Natural killer cell (primary cell): ENCODE data around the gene APOL1. TPM values are rescaled to one million over a fixed set of nuclear protein-coding genes. Genes with fewer than 3 reads are reported as not detected.
"Not testable (repeated sequence)": the region's sequence is repeated elsewhere in the genome, so short reads cannot be mapped to it uniquely, and the experiment has no call there.

Source experiments
- ATAC-seq, 3 donors: fragments of 150-1000 bp in 2 of 3; fragments of 200-7000 bp in 1 of 3; cut with Tn5 transposase; 1 replicate in 1 of 3; 2 replicates in 2 of 3; pipeline ENCODE4 v1.10.0; 2021; ENCODE audit warnings: mild to moderate bottlenecking in 2 of 3, moderate library complexity in 2 of 3
- DNase-seq, 2 donors: peaks; one replicate each; pipeline versions ENCODE4 v3.0.0 to v3.0.0-alpha.2; 2013 to 2021; ENCODE audit warnings: mixed read lengths in 1 of 2
- H3K27ac ChIP-seq: one replicate; pipeline ENCODE4 v1.5.1; 2013; ENCODE audit warnings: mild to moderate bottlenecking, low read length
- H3K27me3 ChIP-seq: one replicate; pipeline ENCODE4 v1.6.1; 2013; ENCODE audit warnings: low read length; ENCODE audit not compliant: control insufficient read depth, insufficient read depth
- H3K36me3 ChIP-seq: one replicate; pipeline ENCODE4 v1.6.1; 2013; ENCODE audit warnings: low read length; ENCODE audit not compliant: control insufficient read depth, insufficient read depth
- H3K4me1 ChIP-seq: one replicate; pipeline ENCODE4 v1.6.1; 2013; ENCODE audit warnings: low read length; ENCODE audit not compliant: control insufficient read depth, insufficient read depth
- H3K4me3 ChIP-seq: one replicate; pipeline ENCODE4 v1.5.1; 2013; ENCODE audit warnings: low read length
- H3K9me3 ChIP-seq: one replicate; pipeline ENCODE4 v1.6.1; 2013; ENCODE audit warnings: low read length; ENCODE audit not compliant: control insufficient read depth, insufficient read depth
- H3K27ac Mint-ChIP-seq, 2 donors: one replicate each; pipeline ENCODE4 v1.8.0; 2022; ENCODE audit warnings: mild to moderate bottlenecking in 2 of 2, mixed read lengths in 2 of 2, moderate library complexity in 1 of 2
- H3K27me3 Mint-ChIP-seq, 2 donors: one replicate each; pipeline ENCODE4 v1.8.0; 2022; ENCODE audit warnings: low read depth in 2 of 2, mixed read lengths in 2 of 2
- H3K36me3 Mint-ChIP-seq: one replicate; pipeline ENCODE4 v1.8.0; 2022; ENCODE audit warnings: mixed read lengths
- H3K4me1 Mint-ChIP-seq, 2 donors: one replicate each; pipeline ENCODE4 v1.8.0; 2022; ENCODE audit warnings: mixed read lengths in 2 of 2
- H3K4me3 Mint-ChIP-seq: one replicate; pipeline ENCODE4 v1.8.0; 2022; ENCODE audit warnings: mild to moderate bottlenecking, moderate library complexity, mixed read lengths
- H3K9me3 Mint-ChIP-seq, 2 donors: one replicate each; pipeline ENCODE4 v1.8.0; 2022; ENCODE audit warnings: mixed read lengths in 2 of 2
- WGBS: methylation state at CpG from one replicate; pipeline ENCODE4 v1.1.7; 2013; ENCODE audit warnings: missing lambda C conversion rate; ENCODE audit not compliant: insufficient coverage; 5-methylcytosine and 5-hydroxymethylcytosine counted together
- intact Hi-C: fragments of 100-400 bp; cut with micrococcal nuclease; formaldehyde crosslinking; loops from one replicate; pipeline ENCODE4 v1.14.2; 2022
- total RNA-seq, 4 donors: library from RNA; stranded (reverse); fragments of 120-200 nt in 1 of 4; gene quantifications; one replicate each; pipeline versions ENCODE4 v1.2.3 to v1.2.4, GENCODE V29; 2013 to 2022
- TF ChIP-seq, protein P1 (sequence below): fragments of 200-600 bp; IDR thresholded peaks from one replicate; pipeline ENCODE4 v1.8.0; 2022; ENCODE audit warnings: antibody characterized with exemption

The APOL1 gene
- total RNA-seq, 3 donors from 2014 or later (not counting 1 experiment from before 2014, with no cell fraction given), result 39.5 to 51.2 (median 49.6) TPM

DNA sequence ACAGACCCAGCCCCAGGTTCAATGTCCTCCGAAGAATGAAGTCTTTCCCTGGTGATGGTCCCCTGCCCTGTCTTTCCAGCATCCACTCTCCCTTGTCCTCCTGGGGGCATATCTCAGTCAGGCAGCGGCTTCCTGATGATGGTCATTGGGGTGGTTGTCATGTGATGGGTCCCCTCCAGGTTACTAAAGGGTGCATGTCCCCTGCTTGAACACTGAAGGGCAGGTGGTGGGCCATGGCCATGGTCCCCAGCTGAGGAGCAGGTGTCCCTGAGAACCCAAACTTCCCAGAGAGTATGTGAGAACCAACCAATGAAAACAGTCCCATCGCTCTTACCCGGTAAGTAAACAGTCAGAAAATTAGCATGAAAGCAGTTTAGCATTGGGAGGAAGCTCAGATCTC is 14.1 kb downstream of the APOL1 start:
- Mint-ChIP-seq H3K4me1 (peaks cover 0 to 12% of the 10 kb centered on the region in 2 donors), H3K36me3 (no peaks in the 10 kb centered on the region), H3K9me3 (no peaks in the 10 kb centered on the region), H3K27ac (no peak overlapping the region), H3K27me3 (no peaks in the 10 kb centered on the region), H3K4me3 (no peak overlapping the region)
- DNase-seq (no peak), ATAC-seq (no peak)
- intact Hi-C loops, result no loop called here
- TF ChIP-seq, protein P1, sequence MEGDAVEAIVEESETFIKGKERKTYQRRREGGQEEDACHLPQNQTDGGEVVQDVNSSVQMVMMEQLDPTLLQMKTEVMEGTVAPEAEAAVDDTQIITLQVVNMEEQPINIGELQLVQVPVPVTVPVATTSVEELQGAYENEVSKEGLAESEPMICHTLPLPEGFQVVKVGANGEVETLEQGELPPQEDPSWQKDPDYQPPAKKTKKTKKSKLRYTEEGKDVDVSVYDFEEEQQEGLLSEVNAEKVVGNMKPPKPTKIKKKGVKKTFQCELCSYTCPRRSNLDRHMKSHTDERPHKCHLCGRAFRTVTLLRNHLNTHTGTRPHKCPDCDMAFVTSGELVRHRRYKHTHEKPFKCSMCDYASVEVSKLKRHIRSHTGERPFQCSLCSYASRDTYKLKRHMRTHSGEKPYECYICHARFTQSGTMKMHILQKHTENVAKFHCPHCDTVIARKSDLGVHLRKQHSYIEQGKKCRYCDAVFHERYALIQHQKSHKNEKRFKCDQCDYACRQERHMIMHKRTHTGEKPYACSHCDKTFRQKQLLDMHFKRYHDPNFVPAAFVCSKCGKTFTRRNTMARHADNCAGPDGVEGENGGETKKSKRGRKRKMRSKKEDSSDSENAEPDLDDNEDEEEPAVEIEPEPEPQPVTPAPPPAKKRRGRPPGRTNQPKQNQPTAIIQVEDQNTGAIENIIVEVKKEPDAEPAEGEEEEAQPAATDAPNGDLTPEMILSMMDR, result no peak
- no peaks in the 10 kb centered on the region for H3K4me1 ChIP-seq
- no peaks in the 10 kb centered on the region for H3K27me3 ChIP-seq
- H3K36me3 ChIP-seq, result peaks cover 34% of the 10 kb centered on the region
- H3K9me3 ChIP-seq, result no peaks in the 10 kb centered on the region
- 100% methylated on average over 4 of the region's 4 CpGs for WGBS
- H3K27ac ChIP-seq, result no peak overlapping the region
- no peak overlapping the region for H3K4me3 ChIP-seq

DNA sequence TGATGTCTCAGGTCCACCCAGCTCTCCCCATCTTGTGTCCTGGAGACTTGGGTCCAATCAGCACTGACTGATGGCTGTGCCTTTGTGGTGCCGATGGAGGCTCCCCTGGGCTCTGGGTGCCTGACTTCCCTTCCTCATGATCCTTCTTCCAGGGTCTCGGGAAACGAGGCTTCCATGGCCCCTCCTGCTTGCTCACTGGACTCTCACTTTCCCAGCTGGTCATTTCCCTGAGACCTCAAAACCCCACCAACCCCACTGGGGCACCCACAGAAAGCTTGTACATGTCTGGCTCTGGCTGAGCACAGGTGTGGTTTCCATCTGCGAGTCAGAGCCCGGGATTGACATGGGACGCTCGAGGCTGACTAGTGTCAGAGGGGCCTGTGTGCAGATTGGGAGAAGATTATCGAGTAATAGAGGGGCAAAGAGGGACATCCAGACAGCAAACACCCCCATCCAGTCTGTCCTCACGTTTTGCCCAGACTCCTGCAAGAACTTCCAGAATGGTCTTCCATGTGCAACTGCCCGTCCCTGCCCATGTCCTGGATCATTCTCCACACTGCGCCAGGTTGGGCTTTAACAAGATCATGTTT is 15.1 kb downstream of the APOL1 start:
- WGBS, result 96% methylated on average over 11 of the region's 11 CpGs

DNA sequence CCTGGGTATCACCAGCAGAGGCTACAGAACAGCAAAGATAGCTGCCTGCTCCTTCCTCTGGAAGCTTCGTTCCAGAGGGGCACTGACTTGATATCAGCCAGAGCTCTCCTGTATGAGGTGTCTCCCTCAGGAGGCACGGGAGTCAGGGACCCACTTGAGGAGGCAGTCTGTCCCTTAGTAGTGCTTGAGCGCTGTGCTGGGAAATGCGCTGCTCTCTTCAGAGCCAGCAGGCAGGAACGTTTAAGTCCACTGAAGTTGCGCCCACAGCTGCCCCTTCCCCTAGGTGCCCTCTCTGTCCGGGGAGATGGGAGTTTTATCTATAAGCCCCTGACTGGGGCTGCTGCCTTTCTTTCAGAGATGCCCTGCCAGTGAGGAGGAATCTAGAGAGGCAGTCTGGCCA is 18.3 kb downstream of the APOL1 start:
- H3K4me1 ChIP-seq, H3K27ac ChIP-seq, H3K27me3 Mint-ChIP-seq, H3K4me1 Mint-ChIP-seq, DNase-seq, H3K9me3 ChIP-seq, H3K27ac Mint-ChIP-seq, H3K27me3 ChIP-seq, H3K4me3 Mint-ChIP-seq, H3K9me3 Mint-ChIP-seq, H3K4me3 ChIP-seq, intact Hi-C loops, ATAC-seq, H3K36me3 Mint-ChIP-seq, H3K36me3 ChIP-seq: not testable (repeated sequence)
- WGBS, result 94% methylated on average over 7 of the region's 7 CpGs

More for the DNA sequence above, 15.1 kb downstream of the APOL1 start:
- Mint-ChIP-seq H3K36me3 (no peaks in the 10 kb centered on the region), H3K9me3 (no peaks in the 10 kb centered on the region), H3K4me1 (peaks cover 0 to 12% of the 10 kb centered on the region in 2 donors), H3K27ac (no peak overlapping the region), H3K27me3 (no peaks in the 10 kb centered on the region), H3K4me3 (no peak overlapping the region)
- H3K36me3 ChIP-seq, result peaks cover 27% of the 10 kb centered on the region
- no peak overlapping the region for H3K4me3 ChIP-seq
- no peaks in the 10 kb centered on the region for H3K27me3 ChIP-seq
- no peak overlapping the region for H3K27ac ChIP-seq
- no peaks in the 10 kb centered on the region for H3K9me3 ChIP-seq
- intact Hi-C loops, result no loop called here
- ATAC-seq (no peak), DNase-seq (no peak)
- H3K4me1 ChIP-seq, result no peaks in the 10 kb centered on the region
- TF ChIP-seq, protein P1, result no peak

DNA sequence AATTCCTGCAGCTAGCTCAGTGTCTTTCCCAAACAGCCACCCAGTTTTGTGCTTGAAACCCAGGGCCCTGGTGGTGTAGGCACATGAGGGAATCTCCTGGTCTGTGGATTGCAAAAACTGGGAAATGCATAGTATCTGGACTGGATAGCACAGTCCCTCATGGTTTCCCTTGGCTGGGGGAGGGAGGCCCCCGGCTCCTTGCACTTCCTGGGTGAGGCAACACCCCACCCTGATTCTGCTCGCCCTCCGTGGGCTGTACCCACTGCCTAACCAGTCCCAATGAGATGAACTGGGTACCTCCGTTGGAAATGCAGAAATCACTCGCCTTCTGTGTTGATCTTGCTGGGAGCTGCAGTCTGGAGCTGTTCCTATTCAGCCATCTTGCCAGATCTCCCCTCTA is 19.0 kb downstream of the APOL1 start:
- H3K27me3 ChIP-seq, H3K36me3 ChIP-seq, H3K27me3 Mint-ChIP-seq, H3K9me3 Mint-ChIP-seq, H3K4me3 Mint-ChIP-seq, intact Hi-C loops, DNase-seq, H3K4me1 Mint-ChIP-seq, H3K9me3 ChIP-seq, H3K36me3 Mint-ChIP-seq, H3K4me3 ChIP-seq, ATAC-seq, H3K27ac Mint-ChIP-seq, H3K4me1 ChIP-seq, H3K27ac ChIP-seq: not testable (repeated sequence)
- 84% methylated on average over 5 of the region's 5 CpGs for WGBS
